Keratinocyte (primary cell): ENCODE results near the gene STK32C.

ENCODE experiments used
- EZH2 ChIP-seq: IDR thresholded peaks from one replicate; pipeline ENCODE4 v1.6.1; 2012; ENCODE audit warnings: inconsistent platforms, mild to moderate bottlenecking, low read length, moderate library complexity
- TF ChIP-seq, protein P1 (sequence below), 3 experiments: IDR thresholded peaks in 1 of 3; conservative IDR thresholded peaks in 1 of 3; optimal IDR thresholded peaks in 1 of 3; 2 replicates in 2 of 3; 3 replicates in 1 of 3; pipeline versions ENCODE3 to v1.5.1; 2011; ENCODE audit warnings: low read length in 3 of 3, mild to moderate bottlenecking in 3 of 3, moderate library complexity in 2 of 3, control low read depth in 1 of 3, inconsistent platforms in 1 of 3; ENCODE audit not compliant: insufficient read depth in 2 of 3; ENCODE audit errors: extremely low read depth in 1 of 3

GRCh38 chr10:132203256-132204077 is 104.3 kb downstream of the STK32C start:
- TF ChIP-seq, protein P1, sequence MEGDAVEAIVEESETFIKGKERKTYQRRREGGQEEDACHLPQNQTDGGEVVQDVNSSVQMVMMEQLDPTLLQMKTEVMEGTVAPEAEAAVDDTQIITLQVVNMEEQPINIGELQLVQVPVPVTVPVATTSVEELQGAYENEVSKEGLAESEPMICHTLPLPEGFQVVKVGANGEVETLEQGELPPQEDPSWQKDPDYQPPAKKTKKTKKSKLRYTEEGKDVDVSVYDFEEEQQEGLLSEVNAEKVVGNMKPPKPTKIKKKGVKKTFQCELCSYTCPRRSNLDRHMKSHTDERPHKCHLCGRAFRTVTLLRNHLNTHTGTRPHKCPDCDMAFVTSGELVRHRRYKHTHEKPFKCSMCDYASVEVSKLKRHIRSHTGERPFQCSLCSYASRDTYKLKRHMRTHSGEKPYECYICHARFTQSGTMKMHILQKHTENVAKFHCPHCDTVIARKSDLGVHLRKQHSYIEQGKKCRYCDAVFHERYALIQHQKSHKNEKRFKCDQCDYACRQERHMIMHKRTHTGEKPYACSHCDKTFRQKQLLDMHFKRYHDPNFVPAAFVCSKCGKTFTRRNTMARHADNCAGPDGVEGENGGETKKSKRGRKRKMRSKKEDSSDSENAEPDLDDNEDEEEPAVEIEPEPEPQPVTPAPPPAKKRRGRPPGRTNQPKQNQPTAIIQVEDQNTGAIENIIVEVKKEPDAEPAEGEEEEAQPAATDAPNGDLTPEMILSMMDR (optimal IDR thresholded peaks at IDR 0.05 in 1 of 3, IDR thresholded peaks at IDR 0.05 in 1 of 3, conservative IDR thresholded peaks at IDR 0.05 in 1 of 3; ENCODE audit: extremely low read depth in 1 of 3, insufficient read depth in 2 of 3, low read length in 3 of 3) = no peak
- no peak for TF ChIP-seq EZH2
